ENCODE data around the gene RTN1.

Gene RTN1

DNA sequence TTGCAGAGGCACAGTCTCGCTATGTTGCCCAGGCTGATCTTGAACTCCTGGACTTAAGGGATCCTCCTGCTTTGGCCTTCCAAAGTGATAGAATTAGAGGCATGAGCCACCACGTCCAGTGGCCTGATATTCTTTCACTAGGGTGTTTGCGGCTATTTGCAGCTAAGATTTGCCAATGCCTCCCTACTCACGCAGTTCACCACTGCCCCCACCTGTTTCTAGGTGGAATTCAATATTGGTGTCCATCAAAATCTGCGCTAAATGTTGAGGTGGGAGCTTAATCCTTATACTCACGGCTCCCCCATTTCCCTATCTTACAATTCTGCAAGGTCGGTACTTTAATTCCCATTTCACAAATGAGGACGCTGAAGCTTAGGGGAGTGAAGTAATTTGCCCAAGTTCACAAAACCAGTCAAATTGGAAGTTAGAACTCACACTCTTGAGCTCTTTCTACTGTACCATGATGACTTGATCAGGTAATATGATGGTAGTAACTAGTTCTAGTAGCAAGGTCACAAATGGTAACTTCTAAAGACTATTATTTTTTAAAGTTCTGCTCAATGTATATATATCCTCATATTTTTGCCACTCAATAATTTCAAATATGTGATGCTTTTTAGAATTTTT lies 27.3 kb upstream of the RTN1 start:
- Histone ChIP-seq H3K9me2 (ENCODE audit: low read depth, low read length) (no peaks in the 10 kb centered on the region), H4K20me1 (ENCODE audit: insufficient read depth, low read length) (no peaks in the 10 kb centered on the region), H2AFZ (ENCODE audit: low read length) (no peak overlapping the region), H3K9ac (ENCODE audit: low read length) (no peak overlapping the region), H3K27me3 (ENCODE audit: insufficient read depth, low read length) (no peaks in the 10 kb centered on the region), H3K4me3 (ENCODE audit: low read depth, low read length, poor library complexity, severe bottlenecking) (no peak overlapping the region), H3K79me2 (ENCODE audit: insufficient read depth, low read length) (no peaks in the 10 kb centered on the region), H3K36me3 (ENCODE audit: insufficient read depth, low read length) (no peaks in the 10 kb centered on the region), H3F3A (ENCODE audit: insufficient read depth, low read length) (no peaks in the 10 kb centered on the region), H3K27ac (ENCODE audit: low read depth, low read length, poor library complexity, severe bottlenecking) (no peak overlapping the region), H3K9me3 (ENCODE audit: low read length) (no peaks in the 10 kb centered on the region), H3K4me1 (ENCODE audit: insufficient read depth, low read length, severe bottlenecking) (no peaks in the 10 kb centered on the region), H3K4me2 (ENCODE audit: low read length) (no peak overlapping the region)
- TF ChIP-seq, protein P1, sequence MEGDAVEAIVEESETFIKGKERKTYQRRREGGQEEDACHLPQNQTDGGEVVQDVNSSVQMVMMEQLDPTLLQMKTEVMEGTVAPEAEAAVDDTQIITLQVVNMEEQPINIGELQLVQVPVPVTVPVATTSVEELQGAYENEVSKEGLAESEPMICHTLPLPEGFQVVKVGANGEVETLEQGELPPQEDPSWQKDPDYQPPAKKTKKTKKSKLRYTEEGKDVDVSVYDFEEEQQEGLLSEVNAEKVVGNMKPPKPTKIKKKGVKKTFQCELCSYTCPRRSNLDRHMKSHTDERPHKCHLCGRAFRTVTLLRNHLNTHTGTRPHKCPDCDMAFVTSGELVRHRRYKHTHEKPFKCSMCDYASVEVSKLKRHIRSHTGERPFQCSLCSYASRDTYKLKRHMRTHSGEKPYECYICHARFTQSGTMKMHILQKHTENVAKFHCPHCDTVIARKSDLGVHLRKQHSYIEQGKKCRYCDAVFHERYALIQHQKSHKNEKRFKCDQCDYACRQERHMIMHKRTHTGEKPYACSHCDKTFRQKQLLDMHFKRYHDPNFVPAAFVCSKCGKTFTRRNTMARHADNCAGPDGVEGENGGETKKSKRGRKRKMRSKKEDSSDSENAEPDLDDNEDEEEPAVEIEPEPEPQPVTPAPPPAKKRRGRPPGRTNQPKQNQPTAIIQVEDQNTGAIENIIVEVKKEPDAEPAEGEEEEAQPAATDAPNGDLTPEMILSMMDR (IDR thresholded peaks at IDR 0.05; ENCODE audit: low read length) = peak; percentile 59; the same call in 1 of the 2 replicates
- TF ChIP-seq EZH2 (IDR thresholded peaks at IDR 0.05; ENCODE audit: borderline replicate concordance, low read length) = no peak

DNA sequence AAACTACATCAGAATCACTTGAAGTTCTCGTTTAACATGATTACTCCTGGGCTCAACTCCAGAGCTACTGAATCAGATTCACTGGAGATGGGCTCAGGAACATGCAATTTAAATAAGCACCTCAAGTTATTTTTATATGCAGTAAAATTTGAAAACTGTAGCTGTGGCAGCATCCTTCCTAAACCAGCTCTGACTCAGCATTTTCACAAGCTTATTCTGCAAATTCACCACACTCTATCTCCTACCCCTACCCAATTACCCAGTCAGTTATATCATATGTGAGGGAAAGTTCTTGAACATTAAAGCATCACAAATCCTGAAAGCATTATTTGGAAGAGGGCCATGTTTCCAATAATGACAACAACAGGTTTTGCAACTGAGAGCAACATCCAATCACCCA lies 25.1 kb upstream of the RTN1 start:
- Histone ChIP-seq H3K9me2 (ENCODE audit: low read depth, low read length) (no peaks in the 10 kb centered on the region), H2AFZ (ENCODE audit: low read length) (no peak overlapping the region), H3K79me2 (ENCODE audit: insufficient read depth, low read length) (no peaks in the 10 kb centered on the region)

DNA sequence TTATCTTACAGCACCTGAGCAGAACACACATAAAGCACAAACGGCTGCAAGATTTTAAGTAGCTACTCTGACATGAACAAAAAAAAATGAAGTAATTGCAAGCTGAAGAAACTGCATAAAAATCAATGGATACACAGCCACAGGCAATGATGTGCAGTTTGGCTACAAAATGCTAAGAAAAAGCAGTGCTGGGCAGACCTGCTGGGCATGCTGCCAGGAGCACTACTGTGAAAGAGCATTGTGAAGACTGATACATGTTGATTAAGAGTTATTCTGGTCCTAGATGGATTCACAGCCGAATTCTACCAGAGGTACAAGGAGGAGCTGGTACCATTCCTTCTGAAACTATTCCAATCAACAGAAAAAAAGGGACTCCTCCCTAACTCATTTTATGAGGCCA lies 20.1 kb upstream of the RTN1 start:
- Histone ChIP-seq H3K27ac (ENCODE audit: low read depth, low read length, poor library complexity, severe bottlenecking) (no peak overlapping the region), H3K4me3 (ENCODE audit: low read depth, low read length, poor library complexity, severe bottlenecking) (no peak overlapping the region), H3K4me1 (ENCODE audit: insufficient read depth, low read length, severe bottlenecking) (no peaks in the 10 kb centered on the region), H3K4me2 (ENCODE audit: low read length) (no peak overlapping the region), H3F3A (ENCODE audit: insufficient read depth, low read length) (no peaks in the 10 kb centered on the region), H2AFZ (ENCODE audit: low read length) (no peak overlapping the region), H3K9ac (ENCODE audit: low read length) (no peak overlapping the region), H3K36me3 (ENCODE audit: insufficient read depth, low read length) (no peaks in the 10 kb centered on the region), H4K20me1 (ENCODE audit: insufficient read depth, low read length) (no peaks in the 10 kb centered on the region), H3K79me2 (ENCODE audit: insufficient read depth, low read length) (no peaks in the 10 kb centered on the region), H3K9me3 (ENCODE audit: low read length) (no peaks in the 10 kb centered on the region), H3K27me3 (ENCODE audit: insufficient read depth, low read length) (no peaks in the 10 kb centered on the region), H3K9me2 (ENCODE audit: low read depth, low read length) (no peaks in the 10 kb centered on the region)
- TF ChIP-seq, protein P1 (IDR thresholded peaks at IDR 0.05; ENCODE audit: low read length) = no peak
- no peak for TF ChIP-seq EZH2 (IDR thresholded peaks at IDR 0.05; ENCODE audit: borderline replicate concordance, low read length)

More for the DNA sequence above, 25.1 kb upstream of the RTN1 start:
- Histone ChIP-seq H3K9ac (ENCODE audit: low read length) (no peak overlapping the region), H4K20me1 (ENCODE audit: insufficient read depth, low read length) (no peaks in the 10 kb centered on the region), H3K27me3 (ENCODE audit: insufficient read depth, low read length) (no peaks in the 10 kb centered on the region), H3K9me3 (ENCODE audit: low read length) (no peaks in the 10 kb centered on the region), H3K4me3 (ENCODE audit: low read depth, low read length, poor library complexity, severe bottlenecking) (no peak overlapping the region), H3F3A (ENCODE audit: insufficient read depth, low read length) (no peaks in the 10 kb centered on the region), H3K4me2 (ENCODE audit: low read length) (no peak overlapping the region), H3K36me3 (ENCODE audit: insufficient read depth, low read length) (no peaks in the 10 kb centered on the region), H3K4me1 (ENCODE audit: insufficient read depth, low read length, severe bottlenecking) (no peaks in the 10 kb centered on the region), H3K27ac (ENCODE audit: low read depth, low read length, poor library complexity, severe bottlenecking) (no peak overlapping the region)
- no peak for TF ChIP-seq EZH2 (IDR thresholded peaks at IDR 0.05; ENCODE audit: borderline replicate concordance, low read length)
- TF ChIP-seq, protein P1 (IDR thresholded peaks at IDR 0.05; ENCODE audit: low read length) = no peak

All from OCI-LY1 (cell line).